ENCODE measurements around the gene NTM. TPM values are rescaled to one million over a fixed set of nuclear protein-coding genes. Genes with fewer than 3 reads are reported as not detected.

Gene NTM
- total RNA-seq, 1 experiment from 2014 or later = not detected

DNA sequence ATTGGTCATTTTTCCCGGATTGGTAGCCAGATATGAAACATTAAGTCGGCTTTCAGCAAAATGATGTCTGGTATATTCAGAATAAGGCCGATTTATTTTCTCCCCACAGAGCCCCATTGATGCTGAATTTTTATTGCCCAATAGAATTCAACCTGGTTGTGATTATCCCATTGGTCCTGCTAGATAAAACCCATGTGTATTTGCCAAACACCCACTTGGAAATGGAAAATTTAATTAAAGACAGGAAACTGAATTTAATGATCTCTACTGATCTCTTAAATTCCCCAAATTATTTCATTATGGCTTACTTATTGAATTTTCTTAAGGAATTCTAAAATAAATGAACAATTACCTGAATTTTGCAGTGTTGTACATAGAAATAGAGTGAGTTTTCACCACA is 609.8 kb downstream of the NTM start:
- Histone ChIP-seq H4K20me1 (ENCODE audit: insufficient read depth) (no peaks in the 10 kb centered on the region), H3K9me2 (ENCODE audit: insufficient read depth) (no peaks in the 10 kb centered on the region), H3K79me2 (ENCODE audit: insufficient read depth, low read length) (no peaks in the 10 kb centered on the region), H3K27ac (ENCODE audit: low read depth, low read length) (no peak overlapping the region), H3K36me3 (ENCODE audit: control insufficient read depth in 1 of 2, insufficient read depth in 2 of 2, low read length in 2 of 2) (no peaks in the 10 kb centered on the region), H3K4me2 (ENCODE audit: low read length) (no peak overlapping the region), H3K27me3 (ENCODE audit: insufficient read depth, low read length) (no peaks in the 10 kb centered on the region), H2AFZ (ENCODE audit: low read depth, low read length, poor library complexity, severe bottlenecking) (no peak overlapping the region), H3K4me3 (replicated peaks in 1 of 2; ENCODE audit: low read depth in 1 of 2, low read length in 2 of 2) (no peak overlapping the region), H3K9ac (ENCODE audit: low read length) (no peak overlapping the region), H3K9me3 (ENCODE audit: control insufficient read depth in 1 of 2, insufficient read depth in 1 of 2, low read depth in 1 of 2, low read length in 2 of 2) (peaks cover 3 to 17% of the 10 kb centered on the region in 2 experiments; a peak in 2 of 4 replicates), H3K4me1 (ENCODE audit: control insufficient read depth in 1 of 2, insufficient read depth in 2 of 2, low read length in 2 of 2) (no peaks in the 10 kb centered on the region)
- ChIA-PET CTCF (no interaction called here), POLR2A (no interaction called here), RAD21 (ENCODE audit: low non-redundant PET in 1 of 2, low total read pairs in 2 of 2, uncharacterized antibody in 2 of 2, unreplicated experiment in 2 of 2) (no interaction called here)
- intact Hi-C loops (cut with micrococcal nuclease) = no loop called here
- ATAC-seq (no peak), DNase-seq (ENCODE audit: low read depth, low spot score) (no peak)
- TF ChIP-seq, protein P1, sequence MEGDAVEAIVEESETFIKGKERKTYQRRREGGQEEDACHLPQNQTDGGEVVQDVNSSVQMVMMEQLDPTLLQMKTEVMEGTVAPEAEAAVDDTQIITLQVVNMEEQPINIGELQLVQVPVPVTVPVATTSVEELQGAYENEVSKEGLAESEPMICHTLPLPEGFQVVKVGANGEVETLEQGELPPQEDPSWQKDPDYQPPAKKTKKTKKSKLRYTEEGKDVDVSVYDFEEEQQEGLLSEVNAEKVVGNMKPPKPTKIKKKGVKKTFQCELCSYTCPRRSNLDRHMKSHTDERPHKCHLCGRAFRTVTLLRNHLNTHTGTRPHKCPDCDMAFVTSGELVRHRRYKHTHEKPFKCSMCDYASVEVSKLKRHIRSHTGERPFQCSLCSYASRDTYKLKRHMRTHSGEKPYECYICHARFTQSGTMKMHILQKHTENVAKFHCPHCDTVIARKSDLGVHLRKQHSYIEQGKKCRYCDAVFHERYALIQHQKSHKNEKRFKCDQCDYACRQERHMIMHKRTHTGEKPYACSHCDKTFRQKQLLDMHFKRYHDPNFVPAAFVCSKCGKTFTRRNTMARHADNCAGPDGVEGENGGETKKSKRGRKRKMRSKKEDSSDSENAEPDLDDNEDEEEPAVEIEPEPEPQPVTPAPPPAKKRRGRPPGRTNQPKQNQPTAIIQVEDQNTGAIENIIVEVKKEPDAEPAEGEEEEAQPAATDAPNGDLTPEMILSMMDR (IDR thresholded peaks at IDR 0.05 in 2 of 3, conservative IDR thresholded peaks at IDR 0.05 in 1 of 3; ENCODE audit: borderline replicate concordance in 1 of 3, insufficient read depth in 1 of 3, low read depth in 2 of 3, low read length in 2 of 3) = no peak
- TF ChIP-seq EZH2phosphoT487 (IDR thresholded peaks at IDR 0.05; ENCODE audit: borderline replicate concordance) = no peak
- no peak for TF ChIP-seq SP1 (IDR thresholded peaks at IDR 0.05; ENCODE audit: low read depth)
- no peak for TF ChIP-seq JUND (IDR thresholded peaks at IDR 0.05)
- TF ChIP-seq POLR2A (IDR thresholded peaks at IDR 0.05; ENCODE audit: borderline replicate concordance, extremely low read depth, insufficient read depth, insufficient read length) = no peak
- BruUV-seq (replicated peaks) = no TSS peak

DNA sequence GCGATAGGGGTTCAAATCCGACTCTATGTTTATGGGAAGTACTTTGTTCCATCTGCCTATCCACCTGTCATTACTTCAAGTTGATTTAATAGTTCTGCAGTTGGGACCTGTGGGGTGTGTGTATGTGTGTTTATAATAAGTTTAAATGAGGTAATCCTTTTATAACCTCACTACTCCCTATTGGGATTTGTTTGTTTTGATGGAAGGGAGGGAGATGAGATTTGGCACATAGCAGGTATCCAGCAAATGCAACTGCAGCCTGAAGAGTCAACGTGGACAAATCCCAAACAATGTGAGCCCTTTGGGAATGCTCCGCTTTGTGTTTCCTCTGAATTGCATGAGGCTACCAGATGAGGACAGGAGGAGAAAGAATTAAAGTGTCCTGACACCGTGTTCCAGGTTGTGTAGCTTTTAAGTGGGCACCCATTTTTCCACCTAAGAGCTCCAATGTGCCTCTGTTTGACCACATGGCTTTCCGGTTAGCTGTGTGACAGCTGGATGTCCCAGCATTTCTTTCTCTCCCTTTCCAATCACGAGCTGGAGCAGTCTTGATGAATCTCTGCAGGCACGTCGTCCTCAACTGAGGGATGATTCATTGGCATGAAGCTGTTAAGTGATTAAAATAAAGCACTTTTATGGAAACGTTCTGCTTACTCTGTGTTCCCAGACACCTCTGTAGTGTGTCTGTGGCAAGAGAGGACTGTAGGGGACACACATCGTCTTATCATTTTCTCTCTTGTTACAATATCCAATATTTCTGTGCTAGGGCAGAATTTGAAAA is 610.7 kb downstream of the NTM start:
- Histone ChIP-seq H3K4me3 (replicated peaks in 1 of 2; ENCODE audit: low read depth in 1 of 2, low read length in 2 of 2) (no peak overlapping the region), H3K9ac (ENCODE audit: low read length) (no peak overlapping the region), H3K9me3 (ENCODE audit: control insufficient read depth in 1 of 2, insufficient read depth in 1 of 2, low read depth in 1 of 2, low read length in 2 of 2) (peaks cover 3 to 13% of the 10 kb centered on the region in 2 experiments; a peak in 2 of 4 replicates), H3K9me2 (ENCODE audit: insufficient read depth) (no peaks in the 10 kb centered on the region), H2AFZ (ENCODE audit: low read depth, low read length, poor library complexity, severe bottlenecking) (no peak overlapping the region), H3K4me2 (ENCODE audit: low read length) (no peak overlapping the region), H3K36me3 (ENCODE audit: control insufficient read depth in 1 of 2, insufficient read depth in 2 of 2, low read length in 2 of 2) (no peaks in the 10 kb centered on the region), H3K27me3 (ENCODE audit: insufficient read depth, low read length) (no peaks in the 10 kb centered on the region), H3K27ac (ENCODE audit: low read depth, low read length) (no peak overlapping the region), H3K79me2 (ENCODE audit: insufficient read depth, low read length) (no peaks in the 10 kb centered on the region), H4K20me1 (ENCODE audit: insufficient read depth) (no peaks in the 10 kb centered on the region), H3K4me1 (ENCODE audit: control insufficient read depth in 1 of 2, insufficient read depth in 2 of 2, low read length in 2 of 2) (no peaks in the 10 kb centered on the region)
- POLR2A ChIA-PET = no interaction called here
- CTCF ChIA-PET = no interaction called here
- intact Hi-C loops (cut with micrococcal nuclease) = no loop called here
- no TSS peak for BruUV-seq (replicated peaks)
- RAD21 ChIA-PET (ENCODE audit: low non-redundant PET in 1 of 2, low total read pairs in 2 of 2, uncharacterized antibody in 2 of 2, unreplicated experiment in 2 of 2) = no interaction called here
- no peak for ATAC-seq
- no peak for DNase-seq (ENCODE audit: low read depth, low spot score)
- TF ChIP-seq ZFX (IDR thresholded peaks at IDR 0.05) = no peak
- TF ChIP-seq YY1 (IDR thresholded peaks at IDR 0.05; ENCODE audit: extremely low read depth, insufficient replicate concordance, low read depth, low read length) = no peak
- no peak for TF ChIP-seq CBX3 (IDR thresholded peaks at IDR 0.05; ENCODE audit: low read depth)
- TF ChIP-seq FOSL1 (IDR thresholded peaks at IDR 0.05; ENCODE audit: low read depth) = no peak
- no peak for TF ChIP-seq EGR1 (IDR thresholded peaks at IDR 0.05; ENCODE audit: low read depth)
- TF ChIP-seq ZNF274 (IDR thresholded peaks at IDR 0.05; ENCODE audit: low read depth, low read length) = no peak
- no peak for TF ChIP-seq SIN3A (IDR thresholded peaks at IDR 0.05; ENCODE audit: low read depth)
- TF ChIP-seq, protein P1 (IDR thresholded peaks at IDR 0.05 in 2 of 3, conservative IDR thresholded peaks at IDR 0.05 in 1 of 3; ENCODE audit: borderline replicate concordance in 1 of 3, insufficient read depth in 1 of 3, low read depth in 2 of 3, low read length in 2 of 3) = no peak
- TF ChIP-seq ELF1 (IDR thresholded peaks at IDR 0.05; ENCODE audit: borderline replicate concordance, low read depth) = no peak
- no peak for TF ChIP-seq TCF7L2 (IDR thresholded peaks at IDR 0.05; ENCODE audit: borderline replicate concordance, extremely low read depth, insufficient read depth, insufficient read length)
- TF ChIP-seq, protein P2, sequence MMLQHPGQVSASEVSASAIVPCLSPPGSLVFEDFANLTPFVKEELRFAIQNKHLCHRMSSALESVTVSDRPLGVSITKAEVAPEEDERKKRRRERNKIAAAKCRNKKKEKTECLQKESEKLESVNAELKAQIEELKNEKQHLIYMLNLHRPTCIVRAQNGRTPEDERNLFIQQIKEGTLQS (IDR thresholded peaks at IDR 0.05) = no peak
- TF ChIP-seq CEBPB (IDR thresholded peaks at IDR 0.05; ENCODE audit: low read depth) = no peak

All from HCT116 (cell line).